DOHH2 (cell line): ENCODE results near the gene OSBPL8.

Source experiments
- EZH2phosphoT487 ChIP-seq: fragments of 200-600 bp; sonication (generic); IDR thresholded peaks from 2 replicates; pipeline ENCODE4 v1.6.1; 2017; ENCODE audit warnings: borderline replicate concordance, mild to moderate bottlenecking, antibody characterized with exemption, low read length, moderate library complexity, mixed read lengths
- TF ChIP-seq, protein P1 (sequence below): fragments of 200-600 bp; sonication (generic); IDR thresholded peaks from one replicate; pipeline ENCODE4 v1.5.1; 2014; ENCODE audit warnings: antibody characterized with exemption, mild to moderate bottlenecking, low read depth, low read length; ENCODE audit not compliant: poor library complexity, severe bottlenecking

DNA sequence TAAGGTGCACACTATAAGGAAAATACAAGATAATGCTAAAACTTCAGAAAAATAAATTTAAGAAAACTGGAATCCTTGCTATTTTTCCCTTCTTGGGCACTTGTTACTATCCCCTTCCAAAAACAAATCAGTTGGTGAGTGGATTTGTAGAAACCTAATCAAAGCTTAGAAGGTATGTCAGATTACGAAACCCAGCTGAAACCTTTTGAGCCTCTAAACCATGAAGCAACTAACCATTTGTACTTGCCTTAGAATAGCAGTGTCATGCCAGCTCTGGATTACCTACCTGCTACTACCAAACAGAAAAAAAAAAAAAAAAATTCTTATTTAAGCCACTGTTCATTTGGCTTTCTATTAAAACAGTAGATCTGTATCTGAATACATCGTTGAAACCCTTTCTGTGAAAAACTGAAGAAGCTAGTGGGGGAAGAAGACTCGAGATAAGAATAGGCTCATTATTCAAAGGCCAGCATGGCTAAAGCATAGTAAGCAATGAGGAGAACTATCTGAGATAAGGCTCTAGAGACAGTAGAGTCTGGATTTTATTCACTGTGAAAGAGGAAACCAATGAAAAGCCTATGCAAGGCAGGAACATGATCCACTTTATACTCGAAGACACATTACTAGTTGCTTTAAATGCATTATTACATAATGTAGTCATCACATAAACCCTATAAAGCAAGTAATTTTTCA, 30.2 kb downstream of the OSBPL8 start:
- TF ChIP-seq, protein P1, sequence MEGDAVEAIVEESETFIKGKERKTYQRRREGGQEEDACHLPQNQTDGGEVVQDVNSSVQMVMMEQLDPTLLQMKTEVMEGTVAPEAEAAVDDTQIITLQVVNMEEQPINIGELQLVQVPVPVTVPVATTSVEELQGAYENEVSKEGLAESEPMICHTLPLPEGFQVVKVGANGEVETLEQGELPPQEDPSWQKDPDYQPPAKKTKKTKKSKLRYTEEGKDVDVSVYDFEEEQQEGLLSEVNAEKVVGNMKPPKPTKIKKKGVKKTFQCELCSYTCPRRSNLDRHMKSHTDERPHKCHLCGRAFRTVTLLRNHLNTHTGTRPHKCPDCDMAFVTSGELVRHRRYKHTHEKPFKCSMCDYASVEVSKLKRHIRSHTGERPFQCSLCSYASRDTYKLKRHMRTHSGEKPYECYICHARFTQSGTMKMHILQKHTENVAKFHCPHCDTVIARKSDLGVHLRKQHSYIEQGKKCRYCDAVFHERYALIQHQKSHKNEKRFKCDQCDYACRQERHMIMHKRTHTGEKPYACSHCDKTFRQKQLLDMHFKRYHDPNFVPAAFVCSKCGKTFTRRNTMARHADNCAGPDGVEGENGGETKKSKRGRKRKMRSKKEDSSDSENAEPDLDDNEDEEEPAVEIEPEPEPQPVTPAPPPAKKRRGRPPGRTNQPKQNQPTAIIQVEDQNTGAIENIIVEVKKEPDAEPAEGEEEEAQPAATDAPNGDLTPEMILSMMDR, result no peak
- no peak for TF ChIP-seq EZH2phosphoT487
